GM12801 (cell line): ENCODE measurements around the gene SLC35B4.

Source experiments
- CTCF ChIP-seq: IDR thresholded peaks from one replicate; pipeline ENCODE4 v1.5.1; 2011; ENCODE audit warnings: control low read depth; ENCODE audit not compliant: insufficient read length; ENCODE audit errors: extremely low read depth

The SLC35B4 gene

DNA sequence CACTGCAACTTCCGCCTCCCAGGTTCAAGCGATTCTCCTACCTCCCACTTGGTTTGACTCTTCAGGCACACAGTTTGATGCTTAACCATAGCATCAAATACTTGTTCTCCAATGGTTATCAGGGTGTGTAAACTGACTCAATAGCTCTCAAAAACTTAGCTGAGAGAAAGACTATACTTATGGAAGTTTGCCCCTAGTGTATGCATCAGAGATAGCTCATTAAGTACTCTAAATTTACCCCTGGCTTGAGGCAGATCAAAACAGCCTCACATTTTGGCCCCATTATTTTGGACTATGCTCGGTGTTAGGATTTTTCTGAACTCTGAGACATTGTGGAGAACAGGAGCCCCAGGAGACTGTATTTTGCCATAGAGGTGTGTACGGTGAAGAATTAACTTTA lies 40.8 kb upstream of the SLC35B4 start:
- TF ChIP-seq CTCF = no peak

DNA sequence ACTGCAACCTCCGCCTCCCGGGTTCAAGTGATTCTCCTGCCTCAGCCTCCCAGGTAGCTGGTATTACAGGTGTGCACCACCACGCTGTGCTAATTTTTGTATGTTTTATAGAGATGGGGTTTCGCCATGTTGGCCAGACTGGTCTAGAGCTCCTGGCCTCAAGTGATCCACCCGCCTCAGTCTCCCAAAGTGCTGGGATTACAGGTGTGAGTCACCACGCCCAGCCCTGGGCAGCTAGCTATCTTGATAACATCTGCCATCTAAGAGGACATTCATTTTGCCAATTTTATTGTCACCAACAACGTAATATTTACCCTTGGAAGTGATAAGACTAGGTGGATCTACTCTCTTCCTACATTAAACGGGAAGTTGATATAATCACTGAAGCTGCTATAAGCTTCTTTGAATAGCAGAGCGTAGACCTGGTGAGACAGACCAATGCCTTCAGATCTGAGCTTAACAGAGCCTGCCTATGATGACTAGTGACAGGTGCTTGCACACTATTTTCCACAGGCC lies 39.7 kb upstream of the SLC35B4 start:
- no peak for TF ChIP-seq CTCF

GRCh38 chr7:134355927-134356326 lies 39.2 kb upstream of the SLC35B4 start:
- TF ChIP-seq CTCF = no peak

DNA sequence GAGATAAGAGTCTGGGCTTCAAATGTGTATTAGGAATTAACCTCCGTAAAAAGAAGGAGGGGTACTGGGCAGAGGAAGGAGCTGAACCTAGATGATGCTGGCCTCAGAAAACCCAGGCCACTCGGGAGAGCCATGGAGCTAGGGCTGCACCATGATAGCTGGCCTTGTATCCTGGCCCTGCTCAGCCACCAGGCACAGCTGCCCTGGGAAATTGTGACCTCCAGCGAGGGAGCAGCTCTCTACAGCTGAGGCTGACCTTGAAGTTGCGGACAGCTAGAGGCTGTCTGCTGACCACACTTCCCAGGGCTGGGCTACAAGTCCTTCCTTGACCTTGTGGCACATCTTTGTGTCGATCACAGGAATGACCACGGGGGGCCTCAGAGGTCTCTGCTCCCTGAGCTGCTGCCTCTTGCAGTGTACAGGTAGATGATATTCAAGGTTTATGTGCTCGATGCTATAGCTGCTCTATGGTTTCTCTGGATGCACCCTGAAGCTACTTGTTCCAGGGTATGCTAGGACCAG lies 38.3 kb upstream of the SLC35B4 start:
- no peak for TF ChIP-seq CTCF

DNA sequence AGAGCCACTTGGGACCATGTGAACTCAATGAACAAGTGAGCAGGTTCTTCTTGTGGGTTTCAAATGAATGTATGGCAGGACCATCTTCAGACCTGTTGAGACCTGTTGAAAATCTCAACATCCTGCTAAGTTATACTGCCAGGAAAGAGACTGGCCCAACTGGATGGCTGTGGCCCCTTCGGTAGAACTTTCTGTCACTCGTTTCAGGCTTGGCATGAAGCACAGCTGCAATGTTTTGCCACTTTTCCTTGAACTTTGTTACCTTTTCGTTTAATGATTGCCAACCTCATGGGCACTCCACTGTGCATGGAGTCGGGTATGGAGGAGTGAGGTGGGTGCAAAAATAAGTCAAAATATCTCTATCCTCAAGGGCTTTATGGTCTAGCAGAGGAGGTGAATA lies 36.7 kb upstream of the SLC35B4 start:
- no peak for TF ChIP-seq CTCF

GRCh38 chr7:134351424-134351823 lies 34.7 kb upstream of the SLC35B4 start:
- no peak for TF ChIP-seq CTCF

DNA sequence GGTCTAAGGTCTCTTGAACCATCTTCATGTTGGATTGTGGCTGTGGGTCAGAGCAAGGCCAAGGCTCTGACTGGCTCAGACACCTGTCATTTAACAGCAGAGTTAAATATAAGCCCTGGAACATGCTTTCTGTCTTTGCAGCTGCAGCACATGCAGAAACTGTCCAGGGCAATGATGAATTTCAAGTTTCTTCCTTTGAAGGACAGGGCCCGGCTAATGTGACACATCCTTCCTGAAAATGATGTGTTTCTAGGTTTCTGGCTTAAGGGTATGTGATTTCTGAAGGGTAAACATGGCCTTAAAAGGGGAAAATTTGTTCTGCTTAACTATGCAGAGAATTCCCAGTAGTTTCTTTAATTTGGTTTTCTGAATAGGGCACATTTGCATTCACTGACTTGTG lies 34.0 kb upstream of the SLC35B4 start:
- no peak for TF ChIP-seq CTCF
